HG03064 (cell line): Measurements from ENCODE around the gene SETDB2.
A peak's percentile ranks its signal among the peaks of the same experiment; 100 is the strongest.
"Not testable (repeated sequence)": the region's sequence is repeated elsewhere in the genome, so short reads cannot be mapped to it uniquely, and the experiment has no call there.

Source experiments
- ATAC-seq: cut with Tn5 transposase; IDR thresholded peaks from one replicate; pipeline ENCODE4 v1.9.1; 2021; ENCODE audit warnings: low read depth; ENCODE audit not compliant: unreplicated experiment

SETDB2 gene

GRCh38 chr13:49464085-49464484 is 20.0 kb downstream of the SETDB2 start:
- ATAC-seq, result no peak

- no peak for ATAC-seq
These were observed 20.7 kb downstream of the SETDB2 start for GRCh38 chr13:49464621-49465325.

GRCh38 chr13:49466292-49466838 is 22.3 kb downstream of the SETDB2 start:
- no peak for ATAC-seq

- no peak for ATAC-seq
These were observed 28.1 kb downstream of the SETDB2 start for GRCh38 chr13:49472186-49472585.

GRCh38 chr13:49476529-49476928 is 32.5 kb downstream of the SETDB2 start:
- no peak for ATAC-seq

- ATAC-seq, result no peak
These were observed 37.7 kb downstream of the SETDB2 start for GRCh38 chr13:49481788-49482187.

- ATAC-seq, result no peak
These were observed 44.5 kb downstream of the SETDB2 start for GRCh38 chr13:49488563-49488962.

- ATAC-seq, result no peak
These were observed 50.6 kb downstream of the SETDB2 start for GRCh38 chr13:49494645-49495044.

GRCh38 chr13:49495783-49496762 is 52.0 kb downstream of the SETDB2 start, which contains the start of gene PHF11:
Gene PHF11 (plus strand): TSS chr13:49495953. CDS start chr13:49496002, 49 bp downstream.
- peak; percentile 78 for ATAC-seq

GRCh38 chr13:49496837-49497236 is 52.8 kb downstream of the SETDB2 start:
- not testable (repeated sequence) for ATAC-seq

GRCh38 chr13:49497272-49497671 is 53.2 kb downstream of the SETDB2 start:
- no peak for ATAC-seq

- no peak for ATAC-seq
These were observed 54.1 kb downstream of the SETDB2 start for GRCh38 chr13:49498206-49498605.

GRCh38 chr13:49499889-49500660 is 56.0 kb downstream of the SETDB2 start:
- no peak for ATAC-seq

GRCh38 chr13:49502954-49503353 is 58.9 kb downstream of the SETDB2 start:
- no peak for ATAC-seq

- no peak for ATAC-seq
These were observed 59.9 kb downstream of the SETDB2 start for GRCh38 chr13:49503951-49504350.

GRCh38 chr13:49512578-49512977 is 68.5 kb downstream of the SETDB2 start:
- ATAC-seq, result no peak

GRCh38 chr13:49516467-49516866 is 72.4 kb downstream of the SETDB2 start:
- ATAC-seq, result no peak

- ATAC-seq, result no peak
These were observed 73.4 kb downstream of the SETDB2 start for GRCh38 chr13:49517461-49517860.

GRCh38 chr13:49521224-49521623 is 77.2 kb downstream of the SETDB2 start:
- ATAC-seq, result no peak

GRCh38 chr13:49524740-49525501 is 80.8 kb downstream of the SETDB2 start:
- no peak for ATAC-seq
